B cell (primary cell): Measurements from ENCODE around the gene ERG. TPM values are rescaled to one million over a fixed set of nuclear protein-coding genes. Genes with fewer than 3 reads are reported as not detected.

ENCODE experiments used
- ATAC-seq: fragments of 200-7000 bp; cut with Tn5 transposase; one replicate; pipeline ENCODE4 v1.10.0; 2021; ENCODE audit warnings: low read depth, mild to moderate bottlenecking, moderate number of reproducible peaks, moderate library complexity
- CTCF ChIA-PET: fragments of 350-600 bp; sonication (Branson Sonifier 250); formaldehyde crosslinking; loops from one replicate; lab custom pipeline; 2021; ENCODE audit warnings: antibody characterized with exemption, inconsistent platforms; lab: Charles Lee
- POLR2A ChIA-PET: fragments of 350-600 bp; sonication (Branson Sonifier 250); formaldehyde crosslinking; loops from one replicate; lab custom pipeline; 2021; ENCODE audit warnings: antibody characterized with exemption; lab: Charles Lee
- DNase-seq: peaks from one replicate; pipeline ENCODE4 v3.0.0; 2013
- H2AFZ ChIP-seq: 2 replicates; pipeline ENCODE4 v1.6.1; 2012; ENCODE audit warnings: mild to moderate bottlenecking, low read depth, low read length; ENCODE audit not compliant: insufficient read depth, poor library complexity, severe bottlenecking
- H3K27ac ChIP-seq, 2 donors: 1 replicate in 1 of 2; 2 replicates in 1 of 2; pipeline ENCODE4 v1.5.1; 2012 to 2013; ENCODE audit warnings: low read length in 2 of 2, mild to moderate bottlenecking in 2 of 2, moderate library complexity in 1 of 2
- H3K27me3 ChIP-seq, 4 experiments: fragments of 200-600 bp in 1 of 4; sonication (generic) in 1 of 4; replicated peaks in 1 of 4; 1 replicate in 2 of 4; 2 replicates in 2 of 4; pipeline versions ENCODE4 v1.6.1 to v1.7.0; 2013 to 2016; ENCODE audit warnings: low read length in 3 of 4, mild to moderate bottlenecking in 2 of 4, mixed read lengths in 1 of 4, moderate library complexity in 1 of 4; ENCODE audit not compliant: insufficient read depth in 4 of 4, control insufficient read depth in 3 of 4; ENCODE audit errors: control extremely low read depth in 1 of 4
- H3K36me3 ChIP-seq, 2 experiments: replicated peaks in 1 of 2; 1 replicate in 1 of 2; 2 replicates in 1 of 2; pipeline versions ENCODE4 v1.6.1 to v1.7.1; 2013; ENCODE audit warnings: low read length in 1 of 2; ENCODE audit not compliant: insufficient read depth in 2 of 2, control insufficient read depth in 1 of 2; ENCODE audit errors: control extremely low read depth in 1 of 2, extremely low read depth in 1 of 2
- H3K4me1 ChIP-seq, 2 donors: fragments of 200-600 bp in 1 of 2; sonication (generic) in 1 of 2; 1 replicate in 1 of 2; 2 replicates in 1 of 2; pipeline versions ENCODE4 v1.5.1 to v1.6.1; 2013 to 2017; ENCODE audit warnings: low read length in 2 of 2; ENCODE audit not compliant: control insufficient read depth in 2 of 2, insufficient read depth in 2 of 2
- H3K4me2 ChIP-seq: replicated peaks from 2 replicates; pipeline ENCODE3; 2012; ENCODE audit warnings: mild to moderate bottlenecking, low read depth, low read length; ENCODE audit not compliant: poor library complexity, severe bottlenecking
- H3K4me3 ChIP-seq, 5 experiments: fragments of 200-600 bp in 1 of 5; sonication (generic) in 1 of 5; 1 replicate in 3 of 5; 2 replicates in 2 of 5; pipeline versions ENCODE4 v1.5.1 to v1.7.0; 2011 to 2016; ENCODE audit warnings: low read length in 4 of 5, mild to moderate bottlenecking in 4 of 5, low read depth in 2 of 5, control low read depth in 1 of 5, moderate library complexity in 1 of 5; ENCODE audit not compliant: insufficient read depth in 1 of 5; ENCODE audit errors: control extremely low read depth in 1 of 5, extremely low read depth in 1 of 5
- H3K79me2 ChIP-seq: fragments of 200-600 bp; sonication (generic); one replicate; pipeline ENCODE4 v1.6.0; 2016; ENCODE audit warnings: low read length; ENCODE audit not compliant: control insufficient read depth, insufficient read depth
- H3K9ac ChIP-seq: fragments of 200-600 bp; sonication (generic); 2 replicates; pipeline ENCODE4 v1.6.1; 2017; ENCODE audit warnings: mild to moderate bottlenecking, low read length, moderate library complexity
- H3K9me3 ChIP-seq, 3 donors: one replicate each; pipeline versions ENCODE4 v1.6.1 to v1.7.1; 2013; ENCODE audit warnings: low read length in 2 of 3; ENCODE audit not compliant: control insufficient read depth in 2 of 3, insufficient read depth in 1 of 3; ENCODE audit errors: control extremely low read depth in 1 of 3
- H4K20me1 ChIP-seq: 2 replicates; pipeline ENCODE4 v1.6.0; 2012; ENCODE audit warnings: mild to moderate bottlenecking, low read length; ENCODE audit not compliant: insufficient read depth, control insufficient read depth, poor library complexity, severe bottlenecking
- H3K27ac Mint-ChIP-seq: one replicate; pipeline ENCODE4 v1.8.0; 2021; ENCODE audit warnings: mixed read lengths
- H3K27me3 Mint-ChIP-seq: one replicate; pipeline ENCODE4 v1.8.0; 2021; ENCODE audit warnings: mixed read lengths
- H3K4me1 Mint-ChIP-seq: one replicate; pipeline ENCODE4 v1.8.0; 2021; ENCODE audit warnings: mixed read lengths
- H3K4me3 Mint-ChIP-seq: one replicate; pipeline ENCODE4 v1.8.0; 2021; ENCODE audit warnings: mixed read lengths
- H3K9me3 Mint-ChIP-seq: one replicate; pipeline ENCODE4 v1.8.0; 2022; ENCODE audit warnings: mixed read lengths; ENCODE audit not compliant: insufficient read depth
- CTCF ChIP-seq: fragments of 200-600 bp; IDR thresholded peaks from one replicate; pipeline ENCODE4 v1.8.0; 2022; ENCODE audit warnings: antibody characterized with exemption, mild to moderate bottlenecking
- EZH2 ChIP-seq: IDR thresholded peaks from 2 replicates; pipeline ENCODE4 v1.6.1; 2012; ENCODE audit warnings: borderline replicate concordance, low read depth, mild to moderate bottlenecking, moderate library complexity, low read length; ENCODE audit not compliant: insufficient read depth, poor library complexity, severe bottlenecking
- WGBS: methylation state at CpG from one replicate; pipeline ENCODE4 v1.1.5; 2013; ENCODE audit warnings: missing lambda C conversion rate; ENCODE audit not compliant: insufficient coverage; 5-methylcytosine and 5-hydroxymethylcytosine counted together
- intact Hi-C: fragments of 100-400 bp; cut with micrococcal nuclease; formaldehyde crosslinking; loops from one replicate; pipeline ENCODE4 v1.10.0; 2022
- polyA plus RNA-seq: library from polyadenylated mRNA; depleted of rRNA; stranded (reverse); fragments of >200 nt; gene quantifications from 2 replicates; pipeline ENCODE4 v1.2.3, GENCODE V29; 2012
- total RNA-seq, 2 donors: library from RNA; stranded (reverse); fragments of 120-200 nt in 1 of 2; gene quantifications; 1 replicate in 1 of 2; 2 replicates in 1 of 2; pipeline versions ENCODE4 v1.2.3 to v1.2.4, GENCODE V29; 2013 to 2022

The ERG gene
- total and polyA plus RNA-seq, 2 donors (not counting 1 experiment from before 2014, with no cell fraction given): 0.17 TPM; not detected in 1

GRCh38 chr21:38533887-38534286 is 35.6 kb upstream of the ERG start:
- Histone ChIP-seq H3K27me3 (peaks cover 0 to 2% (median 0%) of the 10 kb centered on the region in 4 experiments), H3K4me3 (no peak overlapping the region), H3K9ac (no peak overlapping the region), H3K9me3 (peaks cover 0 to 3% (median 0%) of the 10 kb centered on the region in 3 donors), H4K20me1 (no peaks in the 10 kb centered on the region), H3K79me2 (no peaks in the 10 kb centered on the region), H2AFZ (no peak overlapping the region), H3K36me3 (no peaks in the 10 kb centered on the region), H3K4me1 (no peaks in the 10 kb centered on the region), H3K27ac (no peak overlapping the region), H3K4me2 (no peak overlapping the region)
- H3K4me1 Mint-ChIP-seq: no peaks in the 10 kb centered on the region
- ChIA-PET POLR2A (no interaction called here), CTCF (no interaction called here)
- intact Hi-C loops: no loop called here
- H3K27ac Mint-ChIP-seq: no peak overlapping the region
- ATAC-seq (no peak), DNase-seq (no peak)
- no peak for TF ChIP-seq EZH2
- no peak for TF ChIP-seq CTCF
- H3K27me3 Mint-ChIP-seq: no peaks in the 10 kb centered on the region
- WGBS: 100% methylated on average over 2 of the region's 2 CpGs
- H3K4me3 Mint-ChIP-seq: no peak overlapping the region
- no peaks in the 10 kb centered on the region for H3K9me3 Mint-ChIP-seq

- no peak overlapping the region for H3K27ac Mint-ChIP-seq
- H3K4me1 Mint-ChIP-seq: no peaks in the 10 kb centered on the region
- no peak overlapping the region for H3K27ac ChIP-seq
- ATAC-seq (no peak), DNase-seq (no peak)
- H3K4me2 ChIP-seq: no peak overlapping the region
- H3K9ac ChIP-seq: no peak overlapping the region
- no peak overlapping the region for H3K4me3 ChIP-seq
- H3K27me3 Mint-ChIP-seq: no peaks in the 10 kb centered on the region
- no peak for TF ChIP-seq CTCF
- TF ChIP-seq EZH2: no peak
- H3K27me3 ChIP-seq: no peaks in the 10 kb centered on the region
- intact Hi-C loops: no loop called here
- H3K4me3 Mint-ChIP-seq: no peak overlapping the region
- peaks cover 0 to 3% (median 0%) of the 10 kb centered on the region in 3 donors for H3K9me3 ChIP-seq
- no peaks in the 10 kb centered on the region for H3K79me2 ChIP-seq
- H3K36me3 ChIP-seq: no peaks in the 10 kb centered on the region
- H3K9me3 Mint-ChIP-seq: no peaks in the 10 kb centered on the region
- H3K4me1 ChIP-seq: no peaks in the 10 kb centered on the region
- H2AFZ ChIP-seq: no peak overlapping the region
- WGBS: 100% methylated on average over 3 of the region's 5 CpGs
- no peaks in the 10 kb centered on the region for H4K20me1 ChIP-seq
- CTCF ChIA-PET: no interaction called here
- POLR2A ChIA-PET: no interaction called here
Observed at GRCh38 chr21:38531591-38531990, 33.3 kb upstream of the ERG start.
